Ovary (tissue), 3 donors: ENCODE data around the gene SLC37A1.

Experiments
- EP300 ChIP-seq: sonication (generic); formaldehyde crosslinking; IDR thresholded peaks from one replicate; pipeline ENCODE4 v1.6.1; 2017; ENCODE audit warnings: antibody characterized with exemption
- POLR2A ChIP-seq: fragments of 450-650 bp; IDR thresholded peaks from one replicate; pipeline ENCODE4 v1.6.1; 2017; ENCODE audit warnings: antibody characterized with exemption, mild to moderate bottlenecking, moderate library complexity
- TF ChIP-seq, protein P1 (sequence below), 3 donors: fragments of 450-650 bp in 2 of 3; fragments of 200-600 bp in 1 of 3; IDR thresholded peaks; one replicate each; pipeline versions ENCODE4 v1.5.1 to v1.8.0; 2016 to 2022; ENCODE audit warnings: antibody characterized with exemption in 3 of 3, mild to moderate bottlenecking in 1 of 3
- donor health status: DM: no; HTN: no; CAD: no.

- TF ChIP-seq, protein P1, sequence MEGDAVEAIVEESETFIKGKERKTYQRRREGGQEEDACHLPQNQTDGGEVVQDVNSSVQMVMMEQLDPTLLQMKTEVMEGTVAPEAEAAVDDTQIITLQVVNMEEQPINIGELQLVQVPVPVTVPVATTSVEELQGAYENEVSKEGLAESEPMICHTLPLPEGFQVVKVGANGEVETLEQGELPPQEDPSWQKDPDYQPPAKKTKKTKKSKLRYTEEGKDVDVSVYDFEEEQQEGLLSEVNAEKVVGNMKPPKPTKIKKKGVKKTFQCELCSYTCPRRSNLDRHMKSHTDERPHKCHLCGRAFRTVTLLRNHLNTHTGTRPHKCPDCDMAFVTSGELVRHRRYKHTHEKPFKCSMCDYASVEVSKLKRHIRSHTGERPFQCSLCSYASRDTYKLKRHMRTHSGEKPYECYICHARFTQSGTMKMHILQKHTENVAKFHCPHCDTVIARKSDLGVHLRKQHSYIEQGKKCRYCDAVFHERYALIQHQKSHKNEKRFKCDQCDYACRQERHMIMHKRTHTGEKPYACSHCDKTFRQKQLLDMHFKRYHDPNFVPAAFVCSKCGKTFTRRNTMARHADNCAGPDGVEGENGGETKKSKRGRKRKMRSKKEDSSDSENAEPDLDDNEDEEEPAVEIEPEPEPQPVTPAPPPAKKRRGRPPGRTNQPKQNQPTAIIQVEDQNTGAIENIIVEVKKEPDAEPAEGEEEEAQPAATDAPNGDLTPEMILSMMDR (IDR thresholded peaks at IDR 0.05): no peak
- TF ChIP-seq EP300: no peak
- no peak for TF ChIP-seq POLR2A
Measured at GRCh38 chr21:42515708-42516502, 2.3 kb downstream of the SLC37A1 start.
